ENCODE measurements around the gene KDM4B.

KDM4B gene

DNA sequence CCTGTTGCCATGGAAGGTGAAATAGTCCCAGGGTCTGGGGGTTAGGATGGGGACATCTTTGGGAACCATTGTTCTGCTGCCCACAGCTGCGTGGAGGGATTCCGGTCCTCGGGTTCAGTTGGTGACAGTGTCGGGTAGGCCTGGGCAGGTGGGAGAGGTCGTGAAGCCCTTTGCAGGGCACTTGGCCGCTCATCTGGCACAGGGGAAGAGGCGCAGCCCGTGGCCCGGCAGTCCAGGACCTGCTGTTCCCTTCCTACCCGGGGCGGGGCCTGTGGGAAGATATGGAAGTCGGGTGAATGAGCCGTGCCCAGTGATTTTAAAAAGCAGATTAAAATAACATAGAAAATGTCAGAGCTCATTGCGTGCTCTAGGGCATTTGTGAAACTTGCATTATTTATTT is 44.8 kb downstream of the KDM4B start:
- no peak for DNase-seq (ENCODE audit: low spot score)

DNA sequence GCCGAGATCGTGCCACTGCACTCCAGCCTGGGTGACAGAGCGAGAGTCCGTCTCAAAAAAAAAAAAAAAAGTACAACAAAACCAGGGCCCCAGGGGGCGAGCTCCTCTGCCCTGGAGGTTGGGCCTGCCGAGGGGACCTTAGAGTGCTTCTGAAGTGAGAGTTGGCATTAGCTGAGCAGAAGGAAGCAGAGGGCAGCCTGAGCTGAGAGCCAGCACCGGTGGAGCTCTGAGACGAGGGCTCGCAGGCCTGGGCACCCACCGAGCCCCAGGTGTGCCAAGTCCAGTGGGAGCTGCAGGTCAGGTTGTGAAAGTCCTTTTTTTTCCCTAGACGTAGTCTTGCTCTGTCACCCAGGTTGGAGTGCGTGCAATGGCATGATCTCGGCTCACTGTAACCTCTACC is 46.0 kb downstream of the KDM4B start:
- DNase-seq (ENCODE audit: low spot score): no peak

DNA sequence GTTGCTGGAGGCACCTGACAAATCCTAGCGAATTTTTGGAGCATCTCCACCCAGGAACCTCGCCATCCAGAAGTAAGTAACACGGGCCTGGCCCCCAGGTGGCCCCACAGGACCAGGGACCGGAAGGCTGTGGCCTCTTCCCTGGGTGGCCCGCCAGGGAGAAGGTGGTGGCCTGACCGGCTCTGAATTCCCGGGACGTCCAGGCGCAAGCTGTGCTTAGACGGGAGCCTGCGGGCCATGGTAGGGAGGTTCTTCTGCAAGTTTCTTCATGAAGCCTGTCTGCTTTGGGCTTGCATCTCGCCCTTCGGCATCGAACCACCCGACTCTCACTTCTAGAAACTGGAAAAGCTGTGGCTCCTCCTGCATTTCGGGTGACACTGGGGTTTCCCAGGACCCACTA is 47.4 kb downstream of the KDM4B start:
- DNase-seq (ENCODE audit: low spot score): no peak

DNA sequence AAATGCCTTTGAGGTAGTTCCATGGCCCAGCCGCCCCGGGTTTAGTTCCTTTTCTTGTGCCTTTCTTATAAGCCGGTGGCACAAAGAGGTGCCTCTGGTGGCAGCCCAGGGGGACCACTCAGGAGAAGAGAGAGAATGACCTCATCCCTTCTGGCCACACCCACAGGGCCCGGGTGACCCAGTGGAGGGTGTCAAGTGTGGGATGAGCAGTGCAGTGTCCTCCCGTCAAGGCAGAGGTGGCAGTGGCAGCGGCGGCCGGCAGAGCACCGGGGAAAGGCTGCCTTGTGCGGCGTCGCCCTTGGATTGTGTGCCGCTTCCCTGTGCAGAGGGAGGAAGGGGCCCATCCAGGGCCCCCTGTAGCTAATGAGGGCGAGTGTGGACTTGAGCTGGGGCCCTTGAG is 47.9 kb downstream of the KDM4B start:
- no peak for DNase-seq (ENCODE audit: low spot score)

DNA sequence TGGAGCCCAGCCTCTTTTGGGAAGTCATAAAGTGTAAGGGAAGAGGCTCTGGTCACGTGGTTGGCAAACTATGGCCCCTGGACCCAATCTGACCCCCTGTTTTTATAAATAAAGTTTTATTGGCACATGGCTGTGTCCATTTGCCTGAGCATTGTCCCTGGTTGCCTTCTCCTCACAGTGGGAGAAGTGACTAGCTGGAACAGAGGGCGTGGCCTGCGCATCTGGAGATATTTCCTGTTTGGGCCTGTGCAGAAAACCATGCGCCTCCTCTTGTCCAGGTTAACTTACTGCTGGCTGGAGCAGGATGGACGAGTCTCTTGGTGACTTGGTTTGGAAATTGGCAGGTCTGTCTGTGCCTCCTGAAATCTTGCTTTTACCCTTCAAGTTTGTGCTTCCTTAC is 48.3 kb downstream of the KDM4B start:
- no peak for DNase-seq (ENCODE audit: low spot score)

DNA sequence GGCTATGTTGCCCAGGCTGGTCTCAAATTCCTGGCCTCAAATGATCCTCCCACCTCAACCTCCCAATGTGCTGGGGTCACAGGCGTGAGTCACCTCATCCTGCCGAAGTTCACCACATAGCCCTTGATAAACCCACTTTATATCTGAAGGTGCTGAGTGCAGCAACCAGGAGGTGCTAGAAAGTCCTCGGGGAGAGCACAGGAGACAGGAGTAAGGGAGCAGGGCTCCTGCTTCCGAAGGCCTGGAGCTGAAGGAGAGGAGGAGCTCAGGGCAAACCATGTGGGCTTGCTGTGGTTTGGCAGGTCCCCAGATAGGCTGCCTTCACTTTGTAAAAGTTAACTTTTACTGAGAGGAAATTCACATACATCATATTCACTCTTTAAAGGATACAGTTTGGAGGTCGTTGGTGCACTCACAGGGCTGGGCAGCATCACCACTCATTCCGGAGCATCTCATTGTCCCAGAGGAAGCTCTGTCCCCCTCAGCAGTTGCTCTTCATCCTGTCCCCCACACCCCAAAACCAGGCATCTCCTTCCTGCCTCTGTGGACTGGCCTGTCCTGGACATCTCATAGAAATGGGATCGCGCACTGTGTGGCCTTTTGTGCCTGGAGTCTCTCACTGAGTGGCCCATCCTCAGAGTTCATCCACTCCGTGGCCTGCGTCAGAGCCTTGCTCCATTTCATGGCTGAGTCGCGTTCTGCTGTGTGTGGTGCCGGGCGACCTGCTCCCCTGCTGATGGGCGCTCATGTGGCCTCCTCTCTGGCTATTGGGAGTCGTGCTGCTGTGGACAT is 49.5 kb downstream of the KDM4B start:
- DNase-seq (ENCODE audit: low spot score): no peak

GRCh38 chr19:5020368-5020767 is 51.5 kb downstream of the KDM4B start:
- DNase-seq (ENCODE audit: low spot score): no peak

GRCh38 chr19:5021046-5021445 is 52.1 kb downstream of the KDM4B start:
- no peak for DNase-seq (ENCODE audit: low spot score)

GRCh38 chr19:5022066-5022860 is 53.4 kb downstream of the KDM4B start:
- DNase-seq (ENCODE audit: low spot score): no peak

DNA sequence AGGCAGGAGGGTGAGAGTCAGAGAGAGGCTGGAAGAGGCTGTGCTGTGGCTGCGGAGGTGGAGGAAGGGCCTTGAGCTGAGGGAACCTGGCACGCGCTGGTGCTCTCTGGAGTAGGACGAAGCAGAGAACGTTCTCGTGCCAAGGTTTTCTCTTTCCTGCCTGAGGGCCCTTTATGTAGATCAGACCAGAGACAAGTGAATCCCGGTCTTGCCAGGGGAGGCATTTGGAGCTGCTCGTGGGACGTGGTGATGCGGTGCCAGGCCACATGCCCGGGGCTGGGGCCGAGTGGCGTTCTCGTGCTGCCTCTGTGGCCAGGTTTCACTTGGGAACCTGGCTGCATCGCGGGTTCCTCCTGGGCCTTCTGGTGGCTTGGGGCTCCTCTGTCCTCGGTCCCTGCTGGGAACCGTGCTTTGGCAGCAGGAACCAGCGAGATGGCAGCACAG is 54.2 kb downstream of the KDM4B start:
- DNase-seq (ENCODE audit: low spot score): no peak

DNA sequence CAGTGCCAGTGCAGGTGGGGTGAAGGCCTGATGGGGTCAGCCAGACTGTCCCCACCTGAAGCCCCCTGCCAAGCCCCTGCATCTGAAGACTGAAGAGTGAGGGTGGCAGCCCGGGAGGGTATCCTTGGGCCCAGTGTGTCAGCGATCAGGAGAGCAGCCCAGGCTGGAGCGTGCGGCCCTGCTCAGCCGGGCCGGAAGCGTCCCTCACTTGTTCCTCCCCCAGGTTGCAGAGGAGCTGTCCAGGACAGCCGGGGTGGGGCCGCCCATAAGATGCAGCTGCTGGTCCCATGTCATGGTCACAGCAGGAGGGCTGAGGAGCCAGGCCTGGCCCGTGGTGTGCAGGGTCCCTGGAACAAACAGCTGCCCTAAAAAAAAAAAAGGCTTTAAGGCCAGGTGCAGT is 55.4 kb downstream of the KDM4B start:
- DNase-seq (ENCODE audit: low spot score): no peak

DNA sequence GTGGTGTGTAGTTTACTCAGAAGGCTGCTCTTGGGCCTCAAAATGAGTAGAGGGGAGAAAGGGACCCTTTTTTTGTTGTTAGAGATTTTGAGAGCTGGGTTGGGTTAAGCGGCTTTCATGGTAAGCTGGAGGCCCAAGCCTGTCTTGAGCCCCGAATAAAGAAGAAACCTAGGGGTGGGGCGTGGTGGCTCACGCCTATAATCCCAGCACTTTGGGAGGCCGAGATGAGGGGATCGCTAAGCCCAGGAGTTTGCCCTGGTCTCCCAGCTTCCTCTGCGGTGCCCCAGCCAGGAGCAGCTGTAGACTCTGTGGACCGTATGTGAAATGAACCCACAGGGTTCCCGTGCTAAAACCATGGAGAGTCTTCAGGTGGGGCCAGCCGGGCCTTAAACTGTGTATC is 56.1 kb downstream of the KDM4B start:
- DNase-seq (ENCODE audit: low spot score): no peak

DNA sequence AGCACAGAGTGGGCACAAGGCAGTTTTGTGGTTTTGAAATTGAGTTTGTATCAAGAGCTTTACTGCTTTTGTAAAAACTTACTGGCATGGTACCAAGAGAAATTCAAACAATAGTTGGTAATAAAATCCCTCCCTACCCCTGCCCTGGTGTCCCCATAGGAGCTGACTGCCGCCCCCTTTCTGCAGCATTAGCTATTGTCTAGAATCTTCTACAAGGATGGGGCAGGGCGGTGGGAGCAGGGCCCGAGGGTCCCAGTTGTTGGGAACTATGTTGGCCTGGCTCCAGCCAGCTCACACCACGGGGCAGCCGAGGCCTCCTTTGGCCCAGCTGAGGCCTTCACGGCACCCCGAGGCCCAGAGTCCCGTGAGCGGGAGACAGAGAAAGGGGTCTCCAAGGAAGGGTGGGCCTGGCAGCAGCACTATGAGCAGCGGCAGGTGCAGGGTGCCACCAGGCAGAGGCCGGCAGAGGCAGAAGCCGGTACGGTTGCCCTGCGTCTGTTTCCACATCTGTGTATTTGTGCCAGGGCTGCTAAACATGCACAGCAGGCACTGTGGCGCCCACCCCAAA is 57.9 kb downstream of the KDM4B start:
- no peak for DNase-seq (ENCODE audit: low spot score)

GRCh38 chr19:5028229-5028886 is 59.4 kb downstream of the KDM4B start:
- DNase-seq (ENCODE audit: low spot score): no peak

- DNase-seq (ENCODE audit: low spot score): peak; percentile 75
Measured at GRCh38 chr19:5029596-5029995, 60.7 kb downstream of the KDM4B start.

GRCh38 chr19:5030136-5030820 is 61.4 kb downstream of the KDM4B start:
- DNase-seq (ENCODE audit: low spot score): no peak

GRCh38 chr19:5030822-5031221 is 61.9 kb downstream of the KDM4B start:
- DNase-seq (ENCODE audit: low spot score): no peak

- peak; percentile 98 for DNase-seq (ENCODE audit: low spot score)
Measured at GRCh38 chr19:5031231-5032100, 62.6 kb downstream of the KDM4B start.

DNA sequence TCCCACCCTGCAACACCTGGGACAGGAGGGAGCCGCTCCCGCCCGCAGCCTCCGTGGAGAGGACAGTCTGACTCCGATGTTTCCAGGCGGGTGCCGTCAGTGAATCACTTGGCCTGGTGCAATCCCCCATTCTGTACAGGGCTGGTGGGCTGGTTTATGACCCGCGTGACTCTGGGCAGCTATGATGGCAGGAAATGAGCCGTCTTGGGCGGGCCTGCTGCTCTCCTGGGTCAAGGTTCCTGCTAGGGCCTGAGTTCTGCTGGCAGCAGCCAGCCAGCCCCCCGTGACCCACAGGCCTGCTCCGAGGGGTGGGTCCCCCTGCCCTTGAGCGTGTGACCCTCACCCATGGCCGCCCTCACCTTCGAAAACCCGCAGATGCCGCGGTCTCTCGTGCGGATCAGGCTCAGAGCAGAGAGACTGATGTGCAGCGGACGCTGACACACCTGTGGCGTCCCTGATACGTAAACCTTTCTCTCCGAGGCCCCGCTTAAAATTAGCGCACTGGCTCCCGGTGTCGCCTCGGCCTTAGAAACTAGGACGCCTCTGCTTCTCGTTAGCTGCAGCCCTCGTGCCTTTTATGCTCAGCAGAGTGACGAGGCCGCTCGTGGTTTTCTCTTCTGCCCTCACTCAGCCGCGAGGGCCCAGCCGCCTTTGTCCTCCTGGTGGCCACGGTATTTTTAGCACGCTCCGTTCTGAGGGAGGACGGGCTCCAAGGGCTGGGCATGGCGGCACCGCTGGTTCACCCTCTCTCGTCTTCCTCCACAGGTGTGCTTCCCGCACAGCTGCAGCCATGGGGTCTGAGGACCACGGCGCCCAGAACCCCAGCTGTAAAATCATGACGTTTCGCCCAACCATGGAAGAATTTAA is 63.4 kb downstream of the KDM4B start:
- DNase-seq (ENCODE audit: low spot score): no peak

All from HuH-7.5 (cell line).